H7 (cell line): ENCODE results near the gene SMPD4. TPM values are rescaled to one million over a fixed set of nuclear protein-coding genes. Genes with fewer than 3 reads are reported as not detected.
"Not testable (repeated sequence)": the region's sequence is repeated elsewhere in the genome, so short reads cannot be mapped to it uniquely, and the experiment has no call there.

ENCODE experiments used
- DNase-seq: peaks from one replicate; pipeline ENCODE4 v3.0.0; 2012
- H3K27me3 ChIP-seq: 2 replicates; pipeline ENCODE4 v1.6.0; 2011; ENCODE audit warnings: mild to moderate bottlenecking, low read length; ENCODE audit not compliant: control insufficient read depth, insufficient read depth
- H3K36me3 ChIP-seq: replicated peaks from 2 replicates; pipeline ENCODE4 v1.5.1; 2011; ENCODE audit warnings: low read length; ENCODE audit not compliant: control insufficient read depth, insufficient read depth
- H3K4me3 ChIP-seq: 2 replicates; pipeline ENCODE4 v1.5.1; 2011; ENCODE audit warnings: low read depth, mild to moderate bottlenecking, control low read depth, low read length, moderate library complexity; ENCODE audit not compliant: insufficient read depth
- total RNA-seq: library from RNA; depleted of rRNA; stranded (reverse); fragments of >200 nt; shearing (Covaris generic); gene quantifications from 2 replicates; pipeline ENCODE4 v1.2.3, GENCODE V29; 2014

SMPD4 gene
- total RNA-seq, 1 experiment from 2014 or later = 68.8 TPM

DNA sequence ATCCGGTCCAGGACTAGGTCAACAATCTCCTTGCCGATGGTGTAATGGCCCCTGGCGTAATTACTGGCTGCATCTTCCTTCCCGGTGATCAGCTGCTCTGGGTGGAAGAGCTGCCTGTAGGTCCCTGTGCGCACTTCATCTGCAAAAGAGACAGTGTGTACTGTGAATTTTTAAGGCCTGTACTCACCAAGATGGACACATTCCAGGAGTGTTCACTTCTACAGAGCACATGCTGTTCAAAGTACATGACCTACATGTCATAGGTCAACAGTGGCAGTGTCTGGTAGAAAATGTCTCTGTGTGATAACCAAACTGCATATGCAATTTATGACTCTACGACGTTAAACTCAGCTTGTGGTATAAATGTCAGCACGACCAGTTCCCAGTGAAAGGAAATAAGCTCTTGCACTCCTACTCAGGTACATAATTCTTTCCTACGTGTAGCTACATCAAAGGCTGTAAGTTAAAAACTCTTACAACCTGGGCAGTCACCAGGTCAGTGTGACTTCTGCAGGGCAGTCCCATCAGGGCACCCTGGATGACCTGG, 13.8 kb upstream of the SMPD4 start:
- not testable (repeated sequence) for H3K36me3 ChIP-seq, H3K27me3 ChIP-seq, DNase-seq

DNA sequence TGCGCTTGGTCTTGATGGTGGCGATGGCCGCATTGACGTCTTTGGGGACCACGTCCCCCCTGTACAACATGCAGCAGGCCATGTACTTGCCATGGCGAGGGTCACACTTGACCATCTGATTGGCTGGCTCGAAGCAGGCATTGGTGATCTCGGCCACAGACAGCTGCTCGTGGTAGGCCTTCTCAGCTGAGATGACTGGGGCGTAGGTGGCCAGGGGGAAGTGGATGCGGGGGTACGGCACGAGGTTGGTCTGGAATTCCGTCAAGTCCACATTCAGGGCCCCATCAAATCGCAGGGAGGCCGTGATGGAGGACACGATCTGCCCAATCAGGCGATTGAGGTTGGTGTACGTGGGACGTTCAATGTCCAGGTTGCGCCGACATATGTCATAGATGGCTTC, 12.4 kb upstream of the SMPD4 start:
- not testable (repeated sequence) for H3K27me3 ChIP-seq, DNase-seq, H3K4me3 ChIP-seq, H3K36me3 ChIP-seq

More for the DNA sequence above, 13.8 kb upstream of the SMPD4 start:
- not testable (repeated sequence) for H3K4me3 ChIP-seq

DNA sequence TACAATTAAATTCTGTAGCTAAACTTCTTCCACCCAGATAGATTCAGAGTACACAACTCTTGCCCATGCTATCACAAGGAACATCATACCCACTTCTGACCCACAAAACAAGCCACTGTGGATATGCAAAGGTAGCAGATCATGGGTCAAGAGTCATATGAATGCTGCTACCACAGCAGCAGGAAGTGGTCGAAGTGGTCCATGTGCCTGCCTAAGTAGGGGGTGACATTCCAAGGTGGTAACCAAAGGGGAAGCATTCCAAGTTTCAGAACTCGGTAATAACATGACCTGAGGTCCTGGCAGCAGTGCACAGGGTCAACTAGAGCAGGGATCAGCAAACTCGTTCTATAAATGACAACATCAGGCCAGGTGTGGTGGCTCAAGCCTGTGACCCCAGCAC, 11.0 kb upstream of the SMPD4 start:
- H3K4me3 ChIP-seq, H3K36me3 ChIP-seq, H3K27me3 ChIP-seq, DNase-seq: not testable (repeated sequence)

DNA sequence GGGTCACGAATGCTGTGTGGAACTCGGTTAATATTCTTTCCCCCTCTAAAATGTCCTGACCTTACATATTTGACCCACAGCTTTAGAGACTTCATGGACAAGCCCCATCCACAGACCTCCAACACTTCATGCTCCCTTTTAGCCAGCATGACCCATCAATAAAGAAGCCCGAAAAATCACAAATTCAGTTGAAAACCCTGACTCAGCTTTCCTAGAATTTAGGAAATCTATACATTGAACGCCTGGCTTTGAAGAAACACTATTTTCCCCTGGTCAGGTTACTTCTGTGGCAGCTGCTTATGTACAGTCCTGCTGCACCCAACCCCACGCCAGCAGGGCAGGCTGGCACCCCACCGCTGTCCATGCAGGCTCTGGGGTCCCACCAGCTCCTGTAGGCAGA, 9.9 kb upstream of the SMPD4 start:
- not testable (repeated sequence) for H3K27me3 ChIP-seq, H3K4me3 ChIP-seq, H3K36me3 ChIP-seq, DNase-seq

DNA sequence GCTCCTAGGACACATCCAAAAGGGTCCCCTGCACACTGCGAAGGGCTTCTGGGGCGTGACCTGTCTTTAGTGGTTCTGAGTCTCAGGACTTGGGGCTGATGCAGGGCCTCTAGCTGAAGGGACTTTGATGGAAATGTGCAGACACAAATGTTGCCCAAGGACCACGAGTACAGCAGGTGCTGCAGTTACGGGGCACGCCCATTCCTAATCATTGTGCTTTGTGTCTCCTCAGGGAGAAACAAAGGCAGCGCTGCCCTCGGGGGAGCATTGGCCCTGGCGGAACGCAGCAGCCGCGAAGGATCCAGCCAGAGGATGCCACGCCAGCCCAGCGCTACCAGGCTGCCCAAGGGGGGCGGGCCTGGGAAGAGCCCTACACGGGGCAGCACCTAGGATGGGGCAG, 8.8 kb upstream of the SMPD4 start:
- no peak overlapping the region for H3K4me3 ChIP-seq
- no peaks in the 10 kb centered on the region for H3K36me3 ChIP-seq
- peak; percentile 10 for DNase-seq
- H3K27me3 ChIP-seq = no peaks in the 10 kb centered on the region

DNA sequence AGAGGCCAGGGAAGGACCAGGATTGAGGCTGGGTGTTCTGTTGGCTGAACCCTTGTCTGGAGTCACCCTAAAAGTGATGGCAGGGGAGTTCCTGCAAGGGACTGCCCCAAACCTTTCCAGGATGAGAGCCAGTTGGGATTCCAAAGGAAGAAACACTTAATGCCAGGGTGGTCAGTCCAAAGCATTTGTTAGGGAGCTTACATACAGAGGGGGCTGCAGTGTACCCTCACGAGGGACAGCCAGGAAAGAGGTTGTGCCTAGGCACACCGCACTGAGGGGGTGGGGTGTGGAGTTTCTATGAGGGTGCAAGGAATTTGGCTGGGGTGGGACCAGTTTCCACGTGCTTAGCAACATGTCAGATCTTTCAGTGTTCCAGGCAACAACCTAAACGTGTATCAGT, 7.6 kb upstream of the SMPD4 start:
- H3K4me3 ChIP-seq, H3K27me3 ChIP-seq, DNase-seq, H3K36me3 ChIP-seq: not testable (repeated sequence)

DNA sequence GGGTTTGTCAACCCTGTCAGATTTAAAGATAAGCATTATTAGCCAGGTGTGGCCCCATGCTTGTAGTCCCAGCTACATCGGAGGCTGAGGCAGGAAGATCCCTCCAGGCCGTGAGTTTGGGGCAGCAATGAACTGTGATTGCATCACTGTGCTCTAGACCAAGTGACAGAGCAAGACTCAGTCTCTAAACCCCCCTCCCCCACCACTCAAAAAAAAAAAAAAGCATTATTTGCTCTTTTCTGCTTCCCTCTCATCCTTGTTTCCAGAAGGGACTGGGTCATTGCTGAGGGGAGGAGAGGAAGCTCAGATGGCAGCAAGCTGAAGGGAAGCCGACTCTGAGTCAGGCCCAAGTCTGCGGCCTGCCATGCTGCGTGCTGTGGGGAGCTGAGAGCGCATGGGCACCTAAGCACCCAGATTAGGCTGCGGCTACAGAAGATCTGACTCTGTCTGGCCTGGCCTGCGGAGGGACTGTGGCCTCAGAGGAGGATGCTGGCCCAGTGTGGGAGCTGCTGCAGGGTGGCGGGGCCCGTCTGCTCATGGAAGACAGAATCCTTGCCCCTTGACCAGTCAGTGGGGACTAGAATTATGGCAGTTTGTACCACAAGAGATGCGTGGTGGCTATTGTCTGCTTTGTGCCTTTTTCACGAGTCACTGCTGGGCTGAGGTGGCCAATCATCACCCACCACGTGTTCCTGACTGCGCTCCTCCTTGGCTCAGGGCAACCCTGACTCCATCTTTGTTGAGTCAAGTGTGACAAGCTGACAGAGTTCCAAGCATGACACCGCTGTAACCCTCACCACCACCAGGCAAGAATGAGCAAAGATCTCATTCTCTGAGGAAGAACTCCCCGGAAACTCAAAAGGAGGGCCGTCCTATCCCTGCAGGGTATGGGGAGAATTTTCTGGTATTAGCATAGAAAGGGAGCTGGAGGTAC, 6.7 kb upstream of the SMPD4 start:
- DNase-seq, H3K36me3 ChIP-seq, H3K4me3 ChIP-seq, H3K27me3 ChIP-seq: not testable (repeated sequence)

DNA sequence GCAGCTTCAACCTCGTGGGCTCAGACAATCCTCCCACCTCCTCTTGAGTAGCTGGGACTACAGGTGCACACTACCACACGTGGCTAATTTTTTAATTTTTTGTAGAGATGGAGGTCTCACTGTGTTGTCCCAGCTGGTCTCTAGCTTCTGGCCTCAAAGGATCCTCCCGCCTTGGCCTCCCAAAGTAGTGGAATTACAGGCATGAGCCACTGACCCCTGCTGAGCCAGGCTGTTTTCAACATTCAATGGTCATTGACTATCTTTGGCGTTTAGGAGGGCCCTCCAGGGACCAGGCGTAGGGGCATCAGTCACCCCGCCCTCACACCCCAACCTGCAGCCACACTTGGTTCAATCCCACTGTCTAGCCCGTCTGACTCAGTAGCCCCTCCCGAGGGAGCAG, 5.9 kb upstream of the SMPD4 start:
- DNase-seq = no peak
- Histone ChIP-seq H3K4me3 (no peak overlapping the region), H3K27me3 (no peaks in the 10 kb centered on the region), H3K36me3 (no peaks in the 10 kb centered on the region)

DNA sequence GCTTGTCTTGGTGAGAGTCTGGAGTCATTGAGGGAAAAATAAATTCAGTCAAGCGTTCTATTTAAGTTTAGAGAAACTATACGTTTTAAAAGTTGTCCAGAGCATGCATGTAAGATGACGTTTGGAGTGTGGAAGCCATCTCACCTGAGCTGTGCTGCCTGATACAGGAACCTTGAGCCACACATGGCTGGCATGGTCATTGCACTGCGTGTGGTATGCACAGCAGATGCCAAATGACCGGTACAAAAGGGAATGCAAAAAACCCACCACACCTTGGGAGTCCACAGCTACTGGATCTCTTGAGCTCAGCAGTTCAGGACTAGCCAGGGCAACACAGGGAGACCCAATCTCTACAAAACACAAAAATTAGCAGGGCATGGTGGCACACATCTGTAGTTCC, 5.0 kb upstream of the SMPD4 start:
- Histone ChIP-seq H3K4me3 (no peak overlapping the region), H3K36me3 (no peaks in the 10 kb centered on the region), H3K27me3 (no peaks in the 10 kb centered on the region)
- no peak for DNase-seq

DNA sequence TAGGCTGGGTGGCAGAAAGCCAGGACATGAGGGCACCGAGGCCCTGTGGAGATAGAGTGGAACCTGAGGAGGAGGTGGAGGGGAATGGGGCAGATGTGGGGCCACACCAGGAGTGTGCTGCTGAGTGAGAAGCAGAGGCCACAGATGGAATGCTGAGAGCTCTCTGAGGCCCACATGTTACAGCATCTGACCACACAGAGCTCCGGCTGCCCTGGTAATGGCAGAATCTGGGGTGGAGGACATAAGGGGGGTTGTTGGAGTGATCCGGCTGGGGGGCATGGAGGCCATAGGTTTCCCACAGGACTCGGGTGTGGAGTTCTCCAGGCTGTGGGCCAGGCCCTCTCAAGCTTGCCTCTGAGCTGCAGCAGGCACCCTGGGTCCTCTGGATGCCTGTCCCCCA, 4.5 kb upstream of the SMPD4 start:
- DNase-seq = no peak
- no peaks in the 10 kb centered on the region for H3K36me3 ChIP-seq

DNA sequence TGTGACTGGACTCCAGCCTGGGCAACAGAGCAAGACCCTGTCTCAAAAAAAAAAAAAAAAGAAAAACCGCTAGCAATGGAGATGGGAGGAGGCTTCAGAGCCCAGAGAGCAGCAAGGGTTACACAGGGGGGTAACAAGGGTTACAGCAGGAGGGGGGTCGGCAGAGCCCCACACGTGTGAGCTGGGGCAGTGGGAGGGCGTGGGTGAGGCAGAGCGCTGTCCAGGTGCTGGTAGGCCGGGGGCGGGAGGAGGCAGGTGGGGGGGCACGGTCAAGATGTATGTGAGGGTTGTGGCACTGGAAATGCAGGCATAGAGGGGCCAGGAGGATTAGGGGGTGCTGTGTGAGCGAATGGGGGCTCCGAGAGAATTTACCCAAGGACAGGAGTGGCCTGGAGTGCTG, 4.0 kb upstream of the SMPD4 start:
- no peak for DNase-seq
- H3K36me3 ChIP-seq = no peaks in the 10 kb centered on the region
- no peaks in the 10 kb centered on the region for H3K27me3 ChIP-seq
- H3K4me3 ChIP-seq = no peak overlapping the region

More for the DNA sequence above, 4.5 kb upstream of the SMPD4 start:
- Histone ChIP-seq H3K27me3 (no peaks in the 10 kb centered on the region), H3K4me3 (no peak overlapping the region)

DNA sequence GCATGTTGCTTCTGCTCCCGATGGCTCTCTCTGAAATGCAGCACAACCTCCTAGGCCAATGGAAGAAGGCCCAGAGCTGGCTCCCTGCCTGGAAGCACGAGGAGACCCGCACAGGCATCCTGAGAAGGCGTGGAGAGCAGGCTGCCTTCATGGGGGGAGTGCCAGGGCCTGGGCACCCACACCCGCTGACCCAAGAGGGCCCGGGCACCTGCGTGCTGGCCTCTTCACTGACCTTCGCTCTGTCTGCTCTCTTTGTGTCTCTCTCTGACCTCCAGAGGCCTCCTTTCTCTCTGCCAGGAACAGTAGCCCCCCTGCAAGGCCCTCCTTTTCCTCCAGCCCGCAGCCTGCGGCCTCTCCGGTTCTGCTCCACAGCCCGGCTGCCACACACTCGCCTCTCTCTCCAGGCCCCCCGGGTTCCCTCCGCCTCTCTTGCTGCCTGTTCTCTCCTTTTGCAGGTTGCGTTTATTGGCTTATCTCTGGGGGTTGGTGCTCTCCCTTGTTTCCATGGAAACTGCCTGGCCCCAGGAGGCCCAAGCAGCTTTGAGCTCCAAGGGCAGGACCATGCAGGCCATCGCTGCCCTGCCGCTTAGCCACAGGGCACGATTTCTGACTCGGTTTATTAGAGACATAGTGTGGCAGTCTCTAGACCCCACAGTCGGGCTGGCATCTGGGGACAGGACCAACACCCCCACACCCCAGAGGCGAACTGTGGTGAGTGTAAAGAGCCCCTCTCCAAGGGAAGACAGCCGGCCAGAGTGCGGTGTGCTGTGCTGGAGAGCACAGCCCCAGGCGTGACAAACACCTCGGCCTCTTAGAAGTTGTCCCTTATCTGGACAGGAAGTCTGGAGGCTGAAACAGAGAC, 2.3 kb upstream of the SMPD4 start:
- Histone ChIP-seq H3K27me3 (no peaks in the 10 kb centered on the region), H3K36me3 (no peaks in the 10 kb centered on the region), H3K4me3 (no peak overlapping the region)
- no peak for DNase-seq

DNA sequence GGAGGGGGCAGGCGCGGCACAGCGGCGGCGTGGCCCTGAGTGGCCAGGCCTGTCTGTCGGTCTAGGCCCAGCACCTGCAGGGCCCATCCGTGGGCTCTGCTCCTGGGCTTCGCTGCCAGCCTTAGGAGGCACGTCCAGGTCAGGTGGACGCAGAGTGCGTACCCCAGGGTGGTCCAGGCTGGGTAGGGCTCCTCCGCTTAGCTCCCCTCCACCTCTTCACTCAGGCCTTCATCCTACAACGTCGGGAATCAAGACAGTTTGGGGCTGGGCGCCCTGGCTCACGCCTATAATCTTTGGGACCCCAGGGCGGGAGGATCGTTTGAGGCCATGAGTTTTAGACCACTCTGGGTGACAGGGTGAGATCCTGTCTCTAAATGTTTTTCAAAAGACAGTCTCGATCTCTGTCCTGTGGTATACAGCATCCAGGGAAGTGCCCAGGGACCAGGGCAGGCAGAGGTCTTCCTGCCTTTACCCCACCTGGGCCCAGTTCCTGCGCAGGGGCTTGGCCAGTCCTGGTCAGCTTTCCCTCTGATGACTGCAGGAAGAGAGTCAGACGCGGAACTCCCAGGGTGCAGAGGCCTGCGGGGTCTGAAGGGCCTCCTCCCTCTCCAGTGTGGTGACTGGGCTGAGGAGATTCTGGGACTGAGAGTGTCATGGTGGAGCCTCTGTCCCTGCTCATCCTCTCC, 1.6 kb upstream of the SMPD4 start:
- H3K27me3 ChIP-seq, H3K36me3 ChIP-seq, DNase-seq: not testable (repeated sequence)
- H3K4me3 ChIP-seq = peak overlapping the region; percentile 46

DNA sequence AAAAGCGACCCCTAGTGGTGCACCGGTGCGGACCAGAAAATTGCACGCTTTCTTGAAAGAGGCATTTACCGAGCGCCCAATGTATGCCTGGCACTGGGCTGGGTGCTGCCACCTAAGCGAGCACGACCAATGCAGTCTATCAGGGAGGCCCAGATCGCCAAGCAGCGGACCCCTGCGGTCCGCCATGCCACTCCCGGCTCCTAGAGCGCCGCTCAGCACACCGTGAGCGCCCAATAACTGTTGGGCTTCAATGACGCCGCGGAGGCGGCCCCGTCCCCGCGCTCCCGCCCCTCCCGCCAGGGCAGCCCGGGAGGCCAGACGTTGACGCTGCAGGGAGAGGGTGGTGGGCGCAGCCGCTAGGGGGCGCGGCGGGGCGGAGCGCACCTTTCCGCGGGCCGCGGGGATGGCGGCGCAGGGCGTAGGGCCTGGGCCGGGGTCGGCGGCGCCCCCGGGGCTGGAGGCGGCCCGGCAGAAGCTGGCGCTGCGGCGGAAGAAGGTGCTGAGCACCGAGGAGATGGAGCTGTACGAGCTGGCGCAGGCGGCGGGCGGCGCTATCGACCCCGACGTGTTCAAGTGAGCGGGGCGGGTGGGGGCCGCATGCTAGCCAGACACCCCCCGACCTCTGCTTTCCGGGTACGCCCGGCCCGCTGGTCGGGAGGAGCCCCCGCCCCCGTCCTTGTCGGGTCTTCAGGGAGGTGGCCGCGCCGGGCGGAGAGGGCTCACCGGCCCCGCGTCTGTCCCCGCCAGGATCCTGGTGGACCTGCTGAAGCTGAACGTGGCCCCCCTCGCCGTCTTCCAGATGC, 679 bp upstream of the SMPD4 start, which contains the start of gene MZT2B:
MZT2B (plus strand) TSS at position 383 of the 803 bp plus-strand sequence; CDS start at position 404, 21 bp downstream.
- peak; percentile 97 for DNase-seq

More for the DNA sequence above, 679 bp upstream of the SMPD4 start, which contains the start of gene MZT2B:
- H3K36me3 ChIP-seq, H3K27me3 ChIP-seq: not testable (repeated sequence)
- H3K4me3 ChIP-seq = peak within 1 kb of the TSS; percentile 95
